GM06990 (cell line): ENCODE measurements around the gene C12orf60.

ENCODE experiments used
- DNase-seq: peaks from one replicate; pipeline ENCODE4 v3.0.0-alpha.2; 2011; ENCODE audit not compliant: insufficient read length; ENCODE audit errors: extremely low read depth
- H3K27me3 ChIP-seq: replicated peaks from 2 replicates; pipeline ENCODE4 v1.6.0; 2011; ENCODE audit warnings: low read length; ENCODE audit not compliant: control insufficient read depth, insufficient read depth
- H3K36me3 ChIP-seq: 2 replicates; pipeline ENCODE4 v1.5.1; 2011; ENCODE audit warnings: low read length; ENCODE audit not compliant: control insufficient read depth, insufficient read depth
- H3K4me3 ChIP-seq: replicated peaks from 2 replicates; pipeline ENCODE4 v1.5.1; 2011; ENCODE audit warnings: low read depth, mild to moderate bottlenecking, control low read depth, low read length
- CTCF ChIP-seq: IDR thresholded peaks from 2 replicates; pipeline ENCODE4 v1.5.1; 2011; ENCODE audit warnings: low read length, control low read depth, mild to moderate bottlenecking, inconsistent platforms; ENCODE audit not compliant: insufficient read depth, poor library complexity, severe bottlenecking

C12orf60 gene

GRCh38 chr12:14846876-14847580, 43.6 kb downstream of the C12orf60 start:
- DNase-seq: no peak
- H3K36me3 ChIP-seq: no peaks in the 10 kb centered on the region
- no peak for TF ChIP-seq CTCF
- H3K27me3 ChIP-seq: no peaks in the 10 kb centered on the region
- H3K4me3 ChIP-seq: no peak overlapping the region

GRCh38 chr12:14849661-14850060, 46.2 kb downstream of the C12orf60 start:
- H3K4me3 ChIP-seq: no peak overlapping the region
- no peak for DNase-seq
- no peaks in the 10 kb centered on the region for H3K27me3 ChIP-seq
- H3K36me3 ChIP-seq: no peaks in the 10 kb centered on the region
- no peak for TF ChIP-seq CTCF

GRCh38 chr12:14850929-14851663, 47.6 kb downstream of the C12orf60 start:
- no peaks in the 10 kb centered on the region for H3K27me3 ChIP-seq
- peak; percentile 13 for DNase-seq
- no peaks in the 10 kb centered on the region for H3K36me3 ChIP-seq
- TF ChIP-seq CTCF: no peak
- H3K4me3 ChIP-seq: no peak overlapping the region

GRCh38 chr12:14852880-14853279, 49.4 kb downstream of the C12orf60 start:
- TF ChIP-seq CTCF: no peak
- no peak overlapping the region for H3K4me3 ChIP-seq
- no peak for DNase-seq
- no peaks in the 10 kb centered on the region for H3K36me3 ChIP-seq
- no peaks in the 10 kb centered on the region for H3K27me3 ChIP-seq

GRCh38 chr12:14853961-14854360, 50.5 kb downstream of the C12orf60 start:
- no peak for TF ChIP-seq CTCF
- Histone ChIP-seq H3K27me3 (no peaks in the 10 kb centered on the region), H3K36me3 (no peaks in the 10 kb centered on the region), H3K4me3 (no peak overlapping the region)
- DNase-seq: no peak
